ENCODE results near the gene TTLL3. TPM values are rescaled to one million over a fixed set of nuclear protein-coding genes. Genes with fewer than 3 reads are reported as not detected.

Gene TTLL3
- total and polyA plus RNA-seq, 2 of the 13 experiments (the other 11 are each of a cell fraction or from before 2014, with no cell fraction given), result 9.5 to 51.2 TPM

DNA sequence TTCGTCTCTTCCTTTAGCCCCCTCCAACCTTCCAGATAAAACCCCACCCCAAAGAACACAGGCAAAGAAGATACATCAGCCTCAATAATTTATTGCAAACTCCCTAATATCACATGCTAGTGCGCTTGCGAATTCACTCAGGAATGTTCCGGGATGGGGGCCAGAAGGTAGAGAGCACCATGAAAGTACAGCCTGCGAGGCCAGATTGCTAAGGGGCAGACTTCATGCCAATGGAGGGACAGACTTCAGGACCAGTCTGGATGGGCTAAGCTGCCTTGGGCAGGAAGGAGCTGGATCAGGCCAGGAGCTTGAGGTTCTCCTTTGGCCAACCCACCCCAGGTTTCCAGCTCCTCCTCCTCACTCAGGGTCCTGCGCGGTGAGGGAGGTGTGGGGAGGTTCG lies 56.6 kb downstream of the TTLL3 start:
- H3K36me3 ChIP-seq (replicated peaks in 1 of 2; ENCODE audit: control insufficient read depth in 1 of 2, insufficient read depth in 2 of 2, low read length in 2 of 2), result no peaks in the 10 kb centered on the region
- H3K79me2 ChIP-seq (ENCODE audit: insufficient read depth, low read length), result no peaks in the 10 kb centered on the region
- no peaks in the 10 kb centered on the region for H3K9me3 ChIP-seq (ENCODE audit: low read length)
- no peaks in the 10 kb centered on the region for H4K20me1 ChIP-seq (ENCODE audit: insufficient read depth, low read length)
- ChIA-PET CTCF (ENCODE audit: low intra/inter-chr PET ratio, low total read pairs) (no interaction called here), POLR2A (interaction anchor here (3.5 to 6.6 kb wide), 2 partner anchors 24 to 34 kb away, joined by 35 to 153 read pairs; partner anchors contain the start of genes IL17RE and JAGN1)
- H3K4me3 ChIP-seq (replicated peaks in 1 of 3; ENCODE audit: insufficient read depth in 1 of 3, low read depth in 2 of 3, low read length in 3 of 3), result no peak overlapping the region
- H3K27ac ChIP-seq (ENCODE audit: extremely low read length, insufficient read depth, low read length), result no peak overlapping the region
- TF ChIP-seq, protein P1, sequence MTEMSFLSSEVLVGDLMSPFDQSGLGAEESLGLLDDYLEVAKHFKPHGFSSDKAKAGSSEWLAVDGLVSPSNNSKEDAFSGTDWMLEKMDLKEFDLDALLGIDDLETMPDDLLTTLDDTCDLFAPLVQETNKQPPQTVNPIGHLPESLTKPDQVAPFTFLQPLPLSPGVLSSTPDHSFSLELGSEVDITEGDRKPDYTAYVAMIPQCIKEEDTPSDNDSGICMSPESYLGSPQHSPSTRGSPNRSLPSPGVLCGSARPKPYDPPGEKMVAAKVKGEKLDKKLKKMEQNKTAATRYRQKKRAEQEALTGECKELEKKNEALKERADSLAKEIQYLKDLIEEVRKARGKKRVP (CRISPR knock-in tag; IDR thresholded peaks at IDR 0.05), result no peak
- TF ChIP-seq ZNF143 (CRISPR knock-in tag; IDR thresholded peaks at IDR 0.05), result no peak
- TF ChIP-seq, protein P2, sequence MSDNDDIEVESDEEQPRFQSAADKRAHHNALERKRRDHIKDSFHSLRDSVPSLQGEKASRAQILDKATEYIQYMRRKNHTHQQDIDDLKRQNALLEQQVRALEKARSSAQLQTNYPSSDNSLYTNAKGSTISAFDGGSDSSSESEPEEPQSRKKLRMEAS (IDR thresholded peaks at IDR 0.05), result no peak
- TF ChIP-seq SPEN (CRISPR knock-in tag; IDR thresholded peaks at IDR 0.05; ENCODE audit: low read depth), result no peak
- BruUV-seq (replicated peaks), result no TSS peak
- no peak overlapping the region for H2AFZ ChIP-seq (ENCODE audit: low read length)
- ATAC-seq (no peak), DNase-seq (ENCODE audit: low spot score) (no peak), FAIRE-seq (no peak)
- H3K4me2 ChIP-seq (ENCODE audit: low read depth, low read length), result no peak overlapping the region
- intact Hi-C loops (cut with micrococcal nuclease; ENCODE audit: unreplicated experiment) (no loop called here), in situ Hi-C loops (cut with HindIII; ENCODE audit: extremely low pct_ligation_motif_present, low pct_unique_long_range_greater_than_20kb) (no loop called here)
- WGBS (ENCODE audit: low lambda C conversion rate), result 97% methylated on average over 5 of the region's 8 CpGs
- H3K4me1 ChIP-seq (ENCODE audit: insufficient read depth, low read length), result peaks cover 44% of the 10 kb centered on the region
- no peaks in the 10 kb centered on the region for H3K27me3 ChIP-seq (ENCODE audit: control insufficient read depth in 1 of 2, insufficient read depth in 2 of 2, low read length in 2 of 2)
- H3K9ac ChIP-seq (ENCODE audit: insufficient read depth, low read depth, low read length), result no peak overlapping the region

DNA sequence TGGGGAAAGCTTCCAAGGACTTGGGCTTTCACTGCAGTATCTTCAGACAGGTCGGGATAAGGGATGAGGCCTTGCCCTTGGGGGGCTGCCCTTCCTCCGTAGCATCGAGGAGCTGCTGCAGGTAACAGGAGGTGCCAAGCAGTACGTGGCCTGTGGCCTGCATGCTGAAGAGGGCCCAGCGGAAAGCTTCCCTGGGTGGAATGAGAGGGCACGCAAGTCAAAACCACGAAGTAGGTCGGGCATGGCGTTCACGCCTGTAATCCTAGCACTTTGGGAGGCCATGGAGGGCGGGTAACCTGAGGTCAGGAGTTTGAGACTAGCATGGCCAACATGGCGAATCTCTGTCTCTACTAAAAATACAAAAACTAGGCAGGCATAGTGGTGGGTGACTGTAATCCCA lies 57.0 kb downstream of the TTLL3 start:
- no peaks in the 10 kb centered on the region for H3K9me3 ChIP-seq (ENCODE audit: low read length)
- WGBS (ENCODE audit: low lambda C conversion rate), result 97% methylated on average over 11 of the region's 12 CpGs
- H3K79me2 ChIP-seq (ENCODE audit: insufficient read depth, low read length), result no peaks in the 10 kb centered on the region
- H3K36me3 ChIP-seq (replicated peaks in 1 of 2; ENCODE audit: control insufficient read depth in 1 of 2, insufficient read depth in 2 of 2, low read length in 2 of 2), result no peaks in the 10 kb centered on the region
- in situ Hi-C loops (cut with HindIII; ENCODE audit: extremely low pct_ligation_motif_present, low pct_unique_long_range_greater_than_20kb) (no loop called here), intact Hi-C loops (cut with micrococcal nuclease; ENCODE audit: unreplicated experiment) (no loop called here)
- no peak for DNase-seq (ENCODE audit: low spot score)
- H3K4me1 ChIP-seq (ENCODE audit: insufficient read depth, low read length), result peaks cover 39% of the 10 kb centered on the region
- no TSS peak for BruUV-seq (replicated peaks)
- no peak overlapping the region for H2AFZ ChIP-seq (ENCODE audit: low read length)
- no peaks in the 10 kb centered on the region for H4K20me1 ChIP-seq (ENCODE audit: insufficient read depth, low read length)
- ChIA-PET CTCF (ENCODE audit: low intra/inter-chr PET ratio, low total read pairs) (no interaction called here), POLR2A (no interaction called here)
- H3K4me3 ChIP-seq (replicated peaks in 1 of 3; ENCODE audit: insufficient read depth in 1 of 3, low read depth in 2 of 3, low read length in 3 of 3), result no peak overlapping the region
- FAIRE-seq, result no peak
- no peak overlapping the region for H3K9ac ChIP-seq (ENCODE audit: insufficient read depth, low read depth, low read length)
- H3K27ac ChIP-seq (ENCODE audit: extremely low read length, insufficient read depth, low read length), result no peak overlapping the region
- no peak for ATAC-seq
- H3K27me3 ChIP-seq (ENCODE audit: control insufficient read depth in 1 of 2, insufficient read depth in 2 of 2, low read length in 2 of 2), result no peaks in the 10 kb centered on the region
- no peak overlapping the region for H3K4me2 ChIP-seq (ENCODE audit: low read depth, low read length)
- TF ChIP-seq, protein P3, sequence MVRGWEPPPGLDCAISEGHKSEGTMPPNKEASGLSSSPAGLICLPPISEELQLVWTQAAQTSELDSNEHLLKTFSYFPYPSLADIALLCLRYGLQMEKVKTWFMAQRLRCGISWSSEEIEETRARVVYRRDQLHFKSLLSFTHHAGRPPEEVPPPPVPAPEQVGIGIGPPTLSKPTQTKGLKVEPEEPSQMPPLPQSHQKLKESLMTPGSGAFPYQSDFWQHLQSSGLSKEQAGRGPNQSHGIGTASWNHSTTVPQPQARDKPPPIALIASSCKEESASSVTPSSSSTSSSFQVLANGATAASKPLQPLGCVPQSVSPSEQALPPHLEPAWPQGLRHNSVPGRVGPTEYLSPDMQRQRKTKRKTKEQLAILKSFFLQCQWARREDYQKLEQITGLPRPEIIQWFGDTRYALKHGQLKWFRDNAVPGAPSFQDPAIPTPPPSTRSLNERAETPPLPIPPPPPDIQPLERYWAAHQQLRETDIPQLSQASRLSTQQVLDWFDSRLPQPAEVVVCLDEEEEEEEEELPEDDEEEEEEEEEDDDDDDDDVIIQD (CRISPR knock-in tag; IDR thresholded peaks at IDR 0.05; ENCODE audit: low read depth), result no peak
- no peak for TF ChIP-seq CENPT (CRISPR knock-in tag; IDR thresholded peaks at IDR 0.05; ENCODE audit: low read depth)
- TF ChIP-seq, protein P4, sequence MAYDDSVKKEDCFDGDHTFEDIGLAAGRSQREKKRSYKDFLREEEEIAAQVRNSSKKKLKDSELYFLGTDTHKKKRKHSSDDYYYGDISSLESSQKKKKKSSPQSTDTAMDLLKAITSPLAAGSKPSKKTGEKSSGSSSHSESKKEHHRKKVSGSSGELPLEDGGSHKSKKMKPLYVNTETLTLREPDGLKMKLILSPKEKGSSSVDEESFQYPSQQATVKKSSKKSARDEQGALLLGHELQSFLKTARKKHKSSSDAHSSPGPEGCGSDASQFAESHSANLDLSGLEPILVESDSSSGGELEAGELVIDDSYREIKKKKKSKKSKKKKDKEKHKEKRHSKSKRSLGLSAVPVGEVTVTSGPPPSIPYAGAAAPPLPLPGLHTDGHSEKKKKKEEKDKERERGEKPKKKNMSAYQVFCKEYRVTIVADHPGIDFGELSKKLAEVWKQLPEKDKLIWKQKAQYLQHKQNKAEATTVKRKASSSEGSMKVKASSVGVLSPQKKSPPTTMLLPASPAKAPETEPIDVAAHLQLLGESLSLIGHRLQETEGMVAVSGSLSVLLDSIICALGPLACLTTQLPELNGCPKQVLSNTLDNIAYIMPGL (CRISPR knock-in tag; IDR thresholded peaks at IDR 0.05; ENCODE audit: borderline replicate concordance in 1 of 2, low read depth in 1 of 2), result no peak
- TF ChIP-seq, protein P5, sequence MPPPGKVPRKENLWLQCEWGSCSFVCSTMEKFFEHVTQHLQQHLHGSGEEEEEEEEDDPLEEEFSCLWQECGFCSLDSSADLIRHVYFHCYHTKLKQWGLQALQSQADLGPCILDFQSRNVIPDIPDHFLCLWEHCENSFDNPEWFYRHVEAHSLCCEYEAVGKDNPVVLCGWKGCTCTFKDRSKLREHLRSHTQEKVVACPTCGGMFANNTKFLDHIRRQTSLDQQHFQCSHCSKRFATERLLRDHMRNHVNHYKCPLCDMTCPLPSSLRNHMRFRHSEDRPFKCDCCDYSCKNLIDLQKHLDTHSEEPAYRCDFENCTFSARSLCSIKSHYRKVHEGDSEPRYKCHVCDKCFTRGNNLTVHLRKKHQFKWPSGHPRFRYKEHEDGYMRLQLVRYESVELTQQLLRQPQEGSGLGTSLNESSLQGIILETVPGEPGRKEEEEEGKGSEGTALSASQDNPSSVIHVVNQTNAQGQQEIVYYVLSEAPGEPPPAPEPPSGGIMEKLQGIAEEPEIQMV (CRISPR knock-in tag; IDR thresholded peaks at IDR 0.05; ENCODE audit: low read depth), result no peak
- TF ChIP-seq, protein P6, sequence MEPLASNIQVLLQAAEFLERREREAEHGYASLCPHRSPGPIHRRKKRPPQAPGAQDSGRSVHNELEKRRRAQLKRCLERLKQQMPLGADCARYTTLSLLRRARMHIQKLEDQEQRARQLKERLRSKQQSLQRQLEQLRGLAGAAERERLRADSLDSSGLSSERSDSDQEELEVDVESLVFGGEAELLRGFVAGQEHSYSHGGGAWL (CRISPR knock-in tag; IDR thresholded peaks at IDR 0.05), result no peak
- TF ChIP-seq ARNT2 (CRISPR knock-in tag; IDR thresholded peaks at IDR 0.05; ENCODE audit: low read depth), result no peak
- TF ChIP-seq ZFP36L2 (CRISPR knock-in tag; IDR thresholded peaks at IDR 0.05), result no peak
- TF ChIP-seq GTF2F1 (IDR thresholded peaks at IDR 0.05; ENCODE audit: low read length), result no peak

Measured in HepG2 (cell line).